Astrocyte (in vitro differentiated cells and primary cell): ENCODE data around the gene LY9.

Experiments used
- EZH2 ChIP-seq: IDR thresholded peaks from 2 replicates; pipeline ENCODE4 v1.6.1; 2012; ENCODE audit warnings: mild to moderate bottlenecking, low read length, inconsistent platforms; ENCODE audit not compliant: insufficient read depth
- TF ChIP-seq, protein P1 (sequence below): IDR thresholded peaks from 2 replicates; pipeline ENCODE4 v1.5.1; 2011; ENCODE audit warnings: low read depth, mild to moderate bottlenecking, inconsistent platforms, low read length, moderate library complexity; ENCODE audit not compliant: insufficient read depth

GRCh38 chr1:160826546-160826945, 30.6 kb downstream of the LY9 start:
- TF ChIP-seq, protein P1, sequence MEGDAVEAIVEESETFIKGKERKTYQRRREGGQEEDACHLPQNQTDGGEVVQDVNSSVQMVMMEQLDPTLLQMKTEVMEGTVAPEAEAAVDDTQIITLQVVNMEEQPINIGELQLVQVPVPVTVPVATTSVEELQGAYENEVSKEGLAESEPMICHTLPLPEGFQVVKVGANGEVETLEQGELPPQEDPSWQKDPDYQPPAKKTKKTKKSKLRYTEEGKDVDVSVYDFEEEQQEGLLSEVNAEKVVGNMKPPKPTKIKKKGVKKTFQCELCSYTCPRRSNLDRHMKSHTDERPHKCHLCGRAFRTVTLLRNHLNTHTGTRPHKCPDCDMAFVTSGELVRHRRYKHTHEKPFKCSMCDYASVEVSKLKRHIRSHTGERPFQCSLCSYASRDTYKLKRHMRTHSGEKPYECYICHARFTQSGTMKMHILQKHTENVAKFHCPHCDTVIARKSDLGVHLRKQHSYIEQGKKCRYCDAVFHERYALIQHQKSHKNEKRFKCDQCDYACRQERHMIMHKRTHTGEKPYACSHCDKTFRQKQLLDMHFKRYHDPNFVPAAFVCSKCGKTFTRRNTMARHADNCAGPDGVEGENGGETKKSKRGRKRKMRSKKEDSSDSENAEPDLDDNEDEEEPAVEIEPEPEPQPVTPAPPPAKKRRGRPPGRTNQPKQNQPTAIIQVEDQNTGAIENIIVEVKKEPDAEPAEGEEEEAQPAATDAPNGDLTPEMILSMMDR: no peak
- no peak for TF ChIP-seq EZH2
